ENCODE measurements around the gene TMEM125. TPM values are rescaled to one million over a fixed set of nuclear protein-coding genes. Genes with fewer than 3 reads are reported as not detected.

Gene TMEM125
- total and polyA plus RNA-seq, 8 donors: 7.0 to 41.9 (median 22.8) TPM

DNA sequence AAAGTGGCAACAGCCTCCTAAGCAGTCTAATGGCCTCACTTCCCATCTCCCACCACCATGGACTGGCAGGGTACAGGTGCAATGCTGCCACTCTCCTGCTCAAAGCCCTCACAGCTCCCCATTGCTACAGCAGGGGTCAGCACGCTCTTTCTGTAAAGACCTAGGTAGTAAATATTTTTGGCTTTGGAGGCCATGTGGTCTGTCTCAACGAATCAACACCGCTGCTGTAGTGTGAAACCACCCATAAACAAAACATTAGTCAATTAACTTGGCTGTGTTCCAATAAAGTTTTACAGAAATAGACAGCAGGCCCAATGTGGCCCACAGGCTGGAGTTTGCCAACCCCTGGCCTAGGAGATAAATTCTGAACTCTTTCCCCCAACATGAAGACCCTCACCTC, 44.6 kb upstream of the TMEM125 start:
- DNase-seq: no peak
- Histone ChIP-seq H3K27me3 (no peaks in the 10 kb centered on the region), H3K4me1 (peaks cover 1 to 22% (median 10%) of the 10 kb centered on the region in 4 donors), H3K9me3 (no peaks in the 10 kb centered on the region), H3K4me3 (no peak overlapping the region), H3K27ac (no peak overlapping the region), H3K36me3 (no peaks in the 10 kb centered on the region)
- intact Hi-C loops (cut with DNase I; ENCODE audit: low total_unique reads): loop anchor here (10.0 kb wide), 1 partner anchor 190 kb away; no protein-coding TSS in a partner anchor
- TF ChIP-seq, protein P1, sequence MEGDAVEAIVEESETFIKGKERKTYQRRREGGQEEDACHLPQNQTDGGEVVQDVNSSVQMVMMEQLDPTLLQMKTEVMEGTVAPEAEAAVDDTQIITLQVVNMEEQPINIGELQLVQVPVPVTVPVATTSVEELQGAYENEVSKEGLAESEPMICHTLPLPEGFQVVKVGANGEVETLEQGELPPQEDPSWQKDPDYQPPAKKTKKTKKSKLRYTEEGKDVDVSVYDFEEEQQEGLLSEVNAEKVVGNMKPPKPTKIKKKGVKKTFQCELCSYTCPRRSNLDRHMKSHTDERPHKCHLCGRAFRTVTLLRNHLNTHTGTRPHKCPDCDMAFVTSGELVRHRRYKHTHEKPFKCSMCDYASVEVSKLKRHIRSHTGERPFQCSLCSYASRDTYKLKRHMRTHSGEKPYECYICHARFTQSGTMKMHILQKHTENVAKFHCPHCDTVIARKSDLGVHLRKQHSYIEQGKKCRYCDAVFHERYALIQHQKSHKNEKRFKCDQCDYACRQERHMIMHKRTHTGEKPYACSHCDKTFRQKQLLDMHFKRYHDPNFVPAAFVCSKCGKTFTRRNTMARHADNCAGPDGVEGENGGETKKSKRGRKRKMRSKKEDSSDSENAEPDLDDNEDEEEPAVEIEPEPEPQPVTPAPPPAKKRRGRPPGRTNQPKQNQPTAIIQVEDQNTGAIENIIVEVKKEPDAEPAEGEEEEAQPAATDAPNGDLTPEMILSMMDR (IDR thresholded peaks at IDR 0.05): no peak
- TF ChIP-seq EP300 (IDR thresholded peaks at IDR 0.05) (no peak), POLR2A (IDR thresholded peaks at IDR 0.05) (no peak), POLR2AphosphoS5 (IDR thresholded peaks at IDR 0.05) (no peak)
- 44 to 65% (median 53%) methylated on average over 3 of the region's 3 CpGs for WGBS, 5 donors

DNA sequence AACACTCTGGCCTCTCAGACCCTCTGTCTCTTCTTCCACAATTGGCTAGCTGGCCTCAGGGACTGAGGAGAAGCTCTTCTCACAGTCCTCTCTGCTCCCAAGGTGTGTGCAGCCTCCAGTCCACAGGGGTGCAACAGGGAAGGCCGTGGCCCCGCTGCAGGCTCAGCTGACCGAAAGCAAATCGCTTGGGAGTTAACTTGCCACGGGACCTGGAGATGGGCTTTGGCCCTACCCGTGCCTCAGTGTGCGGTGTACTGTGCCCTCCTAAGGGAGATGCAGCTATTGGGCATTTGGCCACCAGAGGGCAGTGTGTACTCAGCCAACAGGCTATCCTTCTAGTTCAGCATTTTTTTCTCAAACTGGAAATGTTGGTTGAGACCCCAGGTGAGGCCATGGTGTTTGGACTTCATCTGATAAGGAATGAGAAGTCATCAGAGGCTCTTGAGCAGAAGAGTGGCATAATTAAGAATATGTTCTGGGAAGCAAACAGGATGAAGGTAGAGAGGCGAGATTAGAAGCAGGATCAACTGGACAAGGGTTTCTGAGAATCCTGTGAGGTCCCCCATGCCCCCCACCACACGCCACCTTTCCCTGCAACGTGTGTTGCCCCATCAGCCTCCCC, 42.5 kb upstream of the TMEM125 start:
- WGBS, 5 donors: 12 to 17% (median 14%) methylated on average over 8 to 10 of the region's 10 CpGs
- TF ChIP-seq POLR2AphosphoS5 (IDR thresholded peaks at IDR 0.05): peak in 1 of 3 donors; percentile 70
- TF ChIP-seq, protein P1 (IDR thresholded peaks at IDR 0.05): peak in 6 of 7 experiments; percentile 57 to 97 (median 90)
- TF ChIP-seq EP300 (IDR thresholded peaks at IDR 0.05): no peak
- TF ChIP-seq POLR2A (IDR thresholded peaks at IDR 0.05): no peak
- peaks cover 7 to 41% (median 24%) of the 10 kb centered on the region in 4 donors for H3K4me1 ChIP-seq
- intact Hi-C loops (cut with DNase I; ENCODE audit: low total_unique reads): loop anchor here (10.0 kb wide), 1 partner anchor 188 kb away; no protein-coding TSS in a partner anchor
- no peaks in the 10 kb centered on the region for H3K9me3 ChIP-seq
- DNase-seq: peak; percentile 90 to 93
- H3K36me3 ChIP-seq: no peaks in the 10 kb centered on the region
- peak overlapping the region in 1 of 5 donors; percentile 42 for H3K27ac ChIP-seq
- H3K4me3 ChIP-seq: no peak overlapping the region
- no peaks in the 10 kb centered on the region for H3K27me3 ChIP-seq

DNA sequence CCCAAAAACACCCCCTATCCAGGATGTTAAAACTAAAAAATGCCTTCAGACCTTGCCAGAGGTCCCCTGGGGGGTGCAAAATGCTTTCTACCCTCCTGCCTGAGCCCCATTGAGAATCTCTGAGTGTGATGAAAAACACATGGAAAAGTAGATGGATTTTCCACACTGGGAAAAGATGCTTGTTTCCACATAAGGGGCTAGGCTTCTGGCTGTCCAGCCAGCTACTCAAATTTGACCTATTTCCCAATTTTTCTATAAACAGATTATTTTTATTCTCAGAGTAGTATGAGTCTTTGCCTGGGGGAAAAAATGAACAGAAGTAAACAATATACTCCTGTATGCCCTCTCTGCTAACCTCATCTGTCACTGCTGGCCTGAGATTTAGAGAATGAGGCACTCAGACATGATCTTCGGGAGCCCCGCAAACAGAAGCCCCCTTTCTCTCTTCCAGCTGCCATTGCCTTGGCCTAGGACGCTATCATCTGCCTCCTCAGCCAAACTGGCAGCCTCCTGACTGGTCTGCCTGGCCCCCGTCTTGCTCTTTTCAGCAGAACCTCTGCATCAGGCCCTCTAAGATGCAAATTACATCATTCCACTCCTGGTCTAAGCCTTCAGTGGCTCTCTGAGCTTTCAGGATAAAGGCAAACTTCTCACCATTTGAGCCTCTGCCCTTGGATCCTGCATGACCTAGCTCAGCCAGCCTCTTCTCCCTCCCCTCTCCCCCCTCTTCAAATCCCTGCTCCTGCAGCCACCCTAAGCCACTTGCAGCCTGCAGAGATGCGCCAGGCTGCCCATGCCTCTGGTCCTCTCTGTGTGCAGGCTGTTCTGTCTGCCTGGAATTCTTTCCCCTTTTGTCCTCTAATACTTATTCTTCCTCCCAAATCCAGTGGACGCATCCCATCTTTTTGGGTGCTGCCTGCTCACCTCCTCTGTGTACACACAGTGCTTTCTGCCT, 39.7 kb upstream of the TMEM125 start:
- 68 to 75% (median 74%) methylated on average over 6 of the region's 6 CpGs for WGBS, 5 donors
- no peaks in the 10 kb centered on the region for H3K36me3 ChIP-seq
- no peaks in the 10 kb centered on the region for H3K9me3 ChIP-seq
- TF ChIP-seq, protein P1 (IDR thresholded peaks at IDR 0.05): no peak
- no peak for TF ChIP-seq POLR2AphosphoS5 (IDR thresholded peaks at IDR 0.05)
- no peak for TF ChIP-seq EP300 (IDR thresholded peaks at IDR 0.05)
- no peak for TF ChIP-seq POLR2A (IDR thresholded peaks at IDR 0.05)
- H3K4me3 ChIP-seq: no peak overlapping the region
- peaks cover 27 to 56% (median 38%) of the 10 kb centered on the region in 4 donors for H3K4me1 ChIP-seq
- H3K27me3 ChIP-seq: no peaks in the 10 kb centered on the region
- DNase-seq: no peak
- H3K27ac ChIP-seq: peak overlapping the region; percentile 7 to 69 (median 50)
- intact Hi-C loops (cut with DNase I; ENCODE audit: low total_unique reads): loop anchor here (10.0 kb wide), 1 partner anchor 185 kb away; no protein-coding TSS in a partner anchor

DNA sequence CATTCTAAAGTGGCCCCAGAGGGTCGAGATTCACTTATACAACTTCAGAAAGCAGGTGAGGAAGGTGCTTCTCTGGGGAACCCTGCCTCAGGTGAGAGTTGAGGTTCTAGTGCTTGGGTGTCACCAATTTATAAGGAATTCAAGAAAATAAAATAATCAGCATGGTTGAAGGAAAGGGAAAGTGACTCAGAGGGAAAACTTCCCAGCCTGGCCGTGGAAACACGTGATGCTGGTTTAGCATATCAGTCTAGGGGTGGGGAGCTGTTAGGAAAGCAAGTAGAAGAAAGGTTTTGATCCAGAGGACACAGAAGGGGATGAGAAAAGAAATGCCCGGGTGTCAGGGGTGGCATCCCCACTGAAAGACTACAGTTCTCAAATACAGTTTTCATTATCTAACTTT, 37.7 kb upstream of the TMEM125 start:
- no peak for TF ChIP-seq EP300 (IDR thresholded peaks at IDR 0.05)
- peak in 1 of 3 donors; percentile 52 for TF ChIP-seq POLR2AphosphoS5 (IDR thresholded peaks at IDR 0.05)
- Histone ChIP-seq H3K9me3 (no peaks in the 10 kb centered on the region), H3K4me1 (peaks cover 36 to 66% (median 46%) of the 10 kb centered on the region in 4 donors), H3K27ac (peak overlapping the region; percentile 57 to 74 (median 63)), H3K27me3 (no peaks in the 10 kb centered on the region), H3K4me3 (no peak overlapping the region), H3K36me3 (no peaks in the 10 kb centered on the region)
- intact Hi-C loops (cut with DNase I; ENCODE audit: low total_unique reads): no loop called here
- DNase-seq: peak in 1 of 2 donors; percentile 73
- WGBS, 5 donors: 22 to 40% (median 29%) methylated on average over 4 of the region's 4 CpGs
